ENCODE data around the gene NEO1. TPM values are rescaled to one million over a fixed set of nuclear protein-coding genes. Genes with fewer than 3 reads are reported as not detected.

NEO1 gene
- total RNA-seq, 1 experiment from 2014 or later, result 41.8 TPM

DNA sequence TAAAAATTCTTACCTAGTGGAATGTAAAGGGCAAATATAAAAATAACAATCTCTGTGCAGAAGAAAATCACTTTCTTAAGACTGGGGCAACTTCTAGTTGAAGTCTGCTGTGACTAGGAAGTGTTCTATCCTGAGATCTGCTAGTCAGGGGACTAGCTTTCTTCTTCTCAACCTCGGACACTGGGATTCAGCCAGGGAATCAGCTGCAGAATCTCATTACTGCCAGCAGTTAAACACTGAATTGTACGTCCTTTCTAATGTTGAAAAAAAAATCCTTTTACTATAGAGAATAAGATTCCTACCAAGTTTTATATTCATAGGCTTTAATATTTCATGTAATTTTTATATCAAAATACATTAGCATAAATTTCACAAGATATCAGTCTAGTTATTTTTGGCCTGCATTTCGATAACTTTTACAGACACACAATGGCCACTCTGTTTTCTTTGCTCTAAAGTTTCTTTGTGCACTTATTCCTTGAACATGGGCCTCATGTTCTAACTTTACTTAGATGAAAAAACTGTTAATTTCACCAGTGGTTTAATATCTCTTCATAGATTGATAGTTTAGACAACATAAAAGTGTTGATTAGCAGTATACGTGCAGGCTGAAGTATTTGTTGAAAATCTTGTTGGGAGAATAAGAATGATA is 2.6 kb upstream of the NEO1 start:
- DNase-seq, result no peak
- Mint-ChIP-seq H3K4me3 (no peak overlapping the region), H3K36me3 (ENCODE audit: insufficient read depth in 1 of 3, low read depth in 3 of 3) (no peaks in the 10 kb centered on the region), H3K27me3 (ENCODE audit: low read depth) (no peaks in the 10 kb centered on the region; the same call in 1 of the 2 replicates), H3K4me1 (peaks cover 20 to 24% of the 10 kb centered on the region in 2 experiments), H3K27ac (no peak overlapping the region), H3K9me3 (no peaks in the 10 kb centered on the region; a peak in 1 of 5 replicates)
- Histone ChIP-seq H4K8ac (replicated peaks; ENCODE audit: insufficient read length, low read depth, low read length) (no peak overlapping the region), H3K23me2 (ENCODE audit: insufficient read length, low read depth, low read length, poor library complexity, severe bottlenecking) (peaks cover 7% of the 10 kb centered on the region), H3K18ac (ENCODE audit: insufficient read length, low read depth, low read length) (no peak overlapping the region), H3K79me2 (ENCODE audit: insufficient read depth, low read length) (peaks cover 3% of the 10 kb centered on the region; the same call in 1 of the 2 replicates), H2BK20ac (ENCODE audit: low read depth, low read length, poor library complexity, severe bottlenecking) (no peak overlapping the region), H3K23ac (ENCODE audit: insufficient read length, low read depth, low read length) (no peak overlapping the region), H3K4ac (ENCODE audit: low read depth, low read length) (no peak overlapping the region), H4K91ac (ENCODE audit: insufficient read length, low read depth, low read length) (no peak overlapping the region), H3T11ph (ENCODE audit: low read length) (no peak overlapping the region), H3K79me1 (ENCODE audit: insufficient read depth, low read depth, low read length, poor library complexity, severe bottlenecking) (no peaks in the 10 kb centered on the region), H3K56ac (ENCODE audit: insufficient read length, low read depth, low read length) (no peak overlapping the region), H2BK12ac (ENCODE audit: insufficient read length, low read depth, low read length) (no peak overlapping the region), H2BK15ac (ENCODE audit: low read depth, low read length) (no peak overlapping the region), H4K20me1 (ENCODE audit: control insufficient read depth, insufficient read depth, insufficient read length) (no peaks in the 10 kb centered on the region), H2BK5ac (ENCODE audit: insufficient read length, low read length) (no peak overlapping the region), H2AK5ac (ENCODE audit: insufficient read length, low read length) (no peak overlapping the region), H4K5ac (ENCODE audit: insufficient read length, low read depth, low read length) (no peak overlapping the region), H2BK120ac (ENCODE audit: low read depth, low read length, poor library complexity, severe bottlenecking) (no peak overlapping the region), H3K4me1 (ENCODE audit: insufficient read depth, low read length) (no peaks in the 10 kb centered on the region), H3K27me3 (ENCODE audit: insufficient read depth, low read length) (no peaks in the 10 kb centered on the region), H3K27ac (ENCODE audit: insufficient read length, low read depth, low read length) (no peak overlapping the region), H3K14ac (ENCODE audit: insufficient read depth, low read length) (no peak overlapping the region), H3K4me2 (ENCODE audit: insufficient read depth, insufficient read length, low read length) (no peak overlapping the region), H3K9me3 (ENCODE audit: control insufficient read depth, low read depth, low read length) (no peaks in the 10 kb centered on the region), H2AFZ (ENCODE audit: low read length) (no peak overlapping the region), H3K9ac (ENCODE audit: extremely low read depth, insufficient read length, low read length) (no peak overlapping the region)
- no CpG with 5 or more reads among the region's 4 CpGs for WGBS (ENCODE audit: extremely low coverage, insufficient read length, low lambda C conversion rate)
- TF ChIP-seq, protein P1, sequence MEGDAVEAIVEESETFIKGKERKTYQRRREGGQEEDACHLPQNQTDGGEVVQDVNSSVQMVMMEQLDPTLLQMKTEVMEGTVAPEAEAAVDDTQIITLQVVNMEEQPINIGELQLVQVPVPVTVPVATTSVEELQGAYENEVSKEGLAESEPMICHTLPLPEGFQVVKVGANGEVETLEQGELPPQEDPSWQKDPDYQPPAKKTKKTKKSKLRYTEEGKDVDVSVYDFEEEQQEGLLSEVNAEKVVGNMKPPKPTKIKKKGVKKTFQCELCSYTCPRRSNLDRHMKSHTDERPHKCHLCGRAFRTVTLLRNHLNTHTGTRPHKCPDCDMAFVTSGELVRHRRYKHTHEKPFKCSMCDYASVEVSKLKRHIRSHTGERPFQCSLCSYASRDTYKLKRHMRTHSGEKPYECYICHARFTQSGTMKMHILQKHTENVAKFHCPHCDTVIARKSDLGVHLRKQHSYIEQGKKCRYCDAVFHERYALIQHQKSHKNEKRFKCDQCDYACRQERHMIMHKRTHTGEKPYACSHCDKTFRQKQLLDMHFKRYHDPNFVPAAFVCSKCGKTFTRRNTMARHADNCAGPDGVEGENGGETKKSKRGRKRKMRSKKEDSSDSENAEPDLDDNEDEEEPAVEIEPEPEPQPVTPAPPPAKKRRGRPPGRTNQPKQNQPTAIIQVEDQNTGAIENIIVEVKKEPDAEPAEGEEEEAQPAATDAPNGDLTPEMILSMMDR (conservative IDR thresholded peaks at IDR 0.05), result no peak

All from H9 (cell line).